ENCODE measurements around the gene SH3BP5. TPM values are rescaled to one million over a fixed set of nuclear protein-coding genes. Genes with fewer than 3 reads are reported as not detected.

SH3BP5 gene
- total and polyA plus RNA-seq, 2 donors (not counting 1 experiment from before 2014, with no cell fraction given): 76.6 to 92.3 TPM

DNA sequence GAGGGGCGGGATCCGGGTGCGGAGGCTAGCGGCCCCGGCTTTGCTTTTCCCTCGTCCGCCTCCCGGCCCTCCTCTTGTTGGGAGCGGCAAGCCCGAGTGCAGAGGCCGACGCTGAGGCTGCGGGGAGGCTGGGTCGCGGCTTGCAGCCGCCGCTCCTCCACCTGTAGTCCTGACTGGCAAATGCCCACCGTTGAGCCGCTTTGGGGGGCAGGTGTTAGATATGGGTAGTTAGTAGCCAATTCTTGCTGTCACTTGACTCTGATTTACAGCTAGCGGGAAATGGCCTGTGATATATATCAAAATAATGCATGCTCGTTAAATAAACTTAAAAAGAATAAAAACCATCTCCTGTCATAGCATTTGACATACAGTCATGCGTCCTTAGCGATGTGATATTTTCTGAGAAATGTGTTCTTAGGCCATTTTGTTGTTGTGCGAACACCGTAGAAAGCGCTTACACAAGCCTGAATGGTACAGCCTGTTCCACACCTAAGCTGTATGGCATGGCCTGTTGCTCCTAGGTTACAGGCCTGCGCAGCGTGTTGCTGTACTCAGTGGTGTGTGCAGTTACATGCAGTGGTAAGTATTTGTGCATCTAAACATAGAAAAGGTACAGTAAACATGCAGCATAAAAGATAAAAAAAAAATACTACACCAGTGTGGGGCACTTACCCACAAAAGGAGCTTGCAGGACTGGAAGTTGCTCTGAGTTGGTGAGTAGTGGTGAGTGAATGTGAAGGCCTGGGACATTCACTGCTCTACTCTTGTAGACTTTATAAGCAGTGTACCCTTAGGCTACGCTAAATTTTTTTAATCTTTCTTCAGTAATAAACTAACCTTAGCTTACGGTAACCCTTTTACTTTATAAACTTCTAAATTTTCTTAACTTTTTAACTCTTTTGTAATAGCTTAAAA, 125.5 kb downstream of the SH3BP5 start:
- H3K4me1 ChIP-seq (ENCODE audit: control insufficient read depth in 2 of 2, insufficient read depth in 2 of 2, low read length in 2 of 2): peaks cover 16 to 19% of the 10 kb centered on the region in 2 donors
- peak overlapping the region; percentile 83 for H3K4me2 ChIP-seq (replicated peaks; ENCODE audit: low read depth, low read length, poor library complexity, severe bottlenecking)
- peak overlapping the region; percentile 93 for H2AFZ ChIP-seq (ENCODE audit: insufficient read depth, low read depth, low read length, poor library complexity, severe bottlenecking)
- Mint-ChIP-seq H3K27me3 (no peaks in the 10 kb centered on the region), H3K4me1 (peaks cover 25% of the 10 kb centered on the region), H3K4me3 (peak overlapping the region; percentile 94), H3K27ac (peak overlapping the region; percentile 93), H3K9me3 (ENCODE audit: insufficient read depth) (no peaks in the 10 kb centered on the region)
- intact Hi-C loops (cut with micrococcal nuclease): loop anchor here (1.0 to 5.0 kb wide), 10 partner anchors 62 to 1058 kb away; partner anchors contain the start of genes BTD, DPH3, EAF1 and HACL1
- H3K4me3 ChIP-seq (ENCODE audit: control extremely low read depth in 1 of 5, extremely low read depth in 1 of 5, insufficient read depth in 1 of 5, low read depth in 2 of 5, low read length in 4 of 5): peak overlapping the region; percentile 50 to 95 (median 78)
- peak overlapping the region; percentile 96 for H3K9ac ChIP-seq (ENCODE audit: low read length)
- H3K27ac ChIP-seq (ENCODE audit: low read length in 2 of 2): peak overlapping the region; percentile 64 to 93
- 1% methylated on average over 21 of the region's 30 CpGs for WGBS (ENCODE audit: insufficient coverage)
- no peaks in the 10 kb centered on the region for H3K9me3 ChIP-seq (ENCODE audit: control extremely low read depth in 1 of 3, control insufficient read depth in 2 of 3, insufficient read depth in 1 of 3, low read length in 2 of 3)
- TF ChIP-seq, protein P1, sequence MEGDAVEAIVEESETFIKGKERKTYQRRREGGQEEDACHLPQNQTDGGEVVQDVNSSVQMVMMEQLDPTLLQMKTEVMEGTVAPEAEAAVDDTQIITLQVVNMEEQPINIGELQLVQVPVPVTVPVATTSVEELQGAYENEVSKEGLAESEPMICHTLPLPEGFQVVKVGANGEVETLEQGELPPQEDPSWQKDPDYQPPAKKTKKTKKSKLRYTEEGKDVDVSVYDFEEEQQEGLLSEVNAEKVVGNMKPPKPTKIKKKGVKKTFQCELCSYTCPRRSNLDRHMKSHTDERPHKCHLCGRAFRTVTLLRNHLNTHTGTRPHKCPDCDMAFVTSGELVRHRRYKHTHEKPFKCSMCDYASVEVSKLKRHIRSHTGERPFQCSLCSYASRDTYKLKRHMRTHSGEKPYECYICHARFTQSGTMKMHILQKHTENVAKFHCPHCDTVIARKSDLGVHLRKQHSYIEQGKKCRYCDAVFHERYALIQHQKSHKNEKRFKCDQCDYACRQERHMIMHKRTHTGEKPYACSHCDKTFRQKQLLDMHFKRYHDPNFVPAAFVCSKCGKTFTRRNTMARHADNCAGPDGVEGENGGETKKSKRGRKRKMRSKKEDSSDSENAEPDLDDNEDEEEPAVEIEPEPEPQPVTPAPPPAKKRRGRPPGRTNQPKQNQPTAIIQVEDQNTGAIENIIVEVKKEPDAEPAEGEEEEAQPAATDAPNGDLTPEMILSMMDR (IDR thresholded peaks at IDR 0.05): no peak
- TF ChIP-seq EZH2 (IDR thresholded peaks at IDR 0.05; ENCODE audit: borderline replicate concordance, insufficient read depth, low read depth, low read length, poor library complexity, severe bottlenecking): no peak
- peaks cover 12% of the 10 kb centered on the region for H4K20me1 ChIP-seq (ENCODE audit: control insufficient read depth, insufficient read depth, low read length, poor library complexity, severe bottlenecking)
- H3K79me2 ChIP-seq (ENCODE audit: control insufficient read depth, insufficient read depth, low read length): peaks cover 49% of the 10 kb centered on the region
- peaks cover 1 to 7% of the 10 kb centered on the region in 2 experiments for H3K36me3 ChIP-seq (replicated peaks in 1 of 2; ENCODE audit: control extremely low read depth in 1 of 2, control insufficient read depth in 1 of 2, extremely low read depth in 1 of 2, insufficient read depth in 2 of 2, low read length in 1 of 2)
- DNase-seq (peak; percentile 46), ATAC-seq (ENCODE audit: low read depth) (no peak)
- ChIA-PET POLR2A (interaction anchor here (0.6 to 1.1 kb wide), 4 partner anchors 11 to 178 kb away, joined by 3 to 4 read pairs (median 3); no protein-coding TSS in a partner anchor), CTCF (interaction anchor here (0.6 to 14.2 kb wide), 16 partner anchors 12 to 359 kb away, joined by 3 to 305 read pairs (median 4); partner anchors contain the start of gene SH3BP5)
- no peaks in the 10 kb centered on the region for H3K27me3 ChIP-seq (replicated peaks in 1 of 4; ENCODE audit: control extremely low read depth in 1 of 4, control insufficient read depth in 3 of 4, insufficient read depth in 4 of 4, low read length in 3 of 4)

Measured in B cell (primary cell).